GM23338 (cell line): Measurements from ENCODE around the gene COL4A2.

ENCODE experiments used
- CREB1 ChIP-seq: fragments of 250-450 bp; sonication (Bioruptor Pico); IDR thresholded peaks from 2 replicates; pipeline ENCODE4 v1.5.0; 2020; ENCODE audit warnings: low read depth, mild to moderate bottlenecking, moderate library complexity
- EZH2 ChIP-seq: fragments of 200-600 bp; sonication (generic); IDR thresholded peaks from one replicate; pipeline ENCODE4 v1.8.0; 2017; ENCODE audit warnings: antibody characterized with exemption, mild to moderate bottlenecking, low read depth; ENCODE audit not compliant: unreplicated experiment
- EZH2phosphoT487 ChIP-seq: fragments of 200-600 bp; sonication (generic); IDR thresholded peaks from one replicate; pipeline ENCODE4 v1.8.1; 2018; ENCODE audit warnings: antibody characterized with exemption; ENCODE audit not compliant: unreplicated experiment
- JUNB ChIP-seq: IDR thresholded peaks from one replicate; pipeline ENCODE4 v1.6.1; 2016; ENCODE audit warnings: antibody characterized with exemption; ENCODE audit not compliant: unreplicated experiment
- POLR2AphosphoS5 ChIP-seq: IDR thresholded peaks from 2 replicates; pipeline ENCODE4 v1.6.1; 2016; ENCODE audit warnings: antibody characterized with exemption, low read depth
- STAT1 ChIP-seq: IDR thresholded peaks from one replicate; pipeline ENCODE4 v1.6.1; 2016; ENCODE audit warnings: antibody characterized with exemption; ENCODE audit not compliant: unreplicated experiment
- ZNF114 ChIP-seq: fragments of 250-450 bp; sonication (Bioruptor Pico); IDR thresholded peaks from 2 replicates; pipeline ENCODE4 v1.5.0; 2020; ENCODE audit warnings: mild to moderate bottlenecking, moderate library complexity
- ZNF331 ChIP-seq: fragments of 250-450 bp; sonication (Bioruptor Pico); IDR thresholded peaks from 2 replicates; pipeline ENCODE4 v1.5.0; 2020; ENCODE audit warnings: low read depth, mild to moderate bottlenecking, moderate library complexity
- TF ChIP-seq, protein P1 (sequence below), 2 experiments: fragments of 200-600 bp in 1 of 2; sonication (generic) in 1 of 2; conservative IDR thresholded peaks; 2 replicates each; pipeline versions ENCODE4 v1.5.1 to v1.6.1; 2016 to 2017; ENCODE audit warnings: antibody characterized with exemption in 2 of 2, low read depth in 2 of 2, mild to moderate bottlenecking in 2 of 2, moderate library complexity in 1 of 2
- TF ChIP-seq, protein P2 (sequence below): IDR thresholded peaks from one replicate; pipeline ENCODE4 v1.6.1; 2018; ENCODE audit warnings: antibody characterized with exemption; ENCODE audit not compliant: unreplicated experiment
- TF ChIP-seq, protein P3 (sequence below): IDR thresholded peaks from 2 replicates; pipeline ENCODE4 v1.6.1; 2016; ENCODE audit warnings: antibody characterized with exemption

DNA sequence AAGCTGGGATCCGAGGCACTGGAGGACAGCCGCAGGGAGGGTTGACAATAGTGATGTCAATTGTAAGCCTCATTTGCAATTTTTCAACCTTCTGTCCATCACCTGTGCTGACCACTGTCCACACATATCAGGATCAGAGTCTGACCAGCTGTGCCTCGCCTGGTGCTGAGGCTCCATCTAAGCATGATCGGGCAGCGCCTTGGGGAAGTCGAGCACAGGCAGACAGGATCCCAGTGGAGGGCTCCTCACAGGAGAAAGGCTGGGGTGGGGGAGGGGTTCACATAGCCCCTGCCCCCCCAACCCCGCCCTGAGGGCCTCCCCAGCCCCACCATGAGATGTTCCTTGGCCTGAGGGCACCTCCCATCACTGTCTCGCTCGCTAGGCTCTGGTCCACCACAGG lies 194.1 kb downstream of the COL4A2 start:
- TF ChIP-seq, protein P1, sequence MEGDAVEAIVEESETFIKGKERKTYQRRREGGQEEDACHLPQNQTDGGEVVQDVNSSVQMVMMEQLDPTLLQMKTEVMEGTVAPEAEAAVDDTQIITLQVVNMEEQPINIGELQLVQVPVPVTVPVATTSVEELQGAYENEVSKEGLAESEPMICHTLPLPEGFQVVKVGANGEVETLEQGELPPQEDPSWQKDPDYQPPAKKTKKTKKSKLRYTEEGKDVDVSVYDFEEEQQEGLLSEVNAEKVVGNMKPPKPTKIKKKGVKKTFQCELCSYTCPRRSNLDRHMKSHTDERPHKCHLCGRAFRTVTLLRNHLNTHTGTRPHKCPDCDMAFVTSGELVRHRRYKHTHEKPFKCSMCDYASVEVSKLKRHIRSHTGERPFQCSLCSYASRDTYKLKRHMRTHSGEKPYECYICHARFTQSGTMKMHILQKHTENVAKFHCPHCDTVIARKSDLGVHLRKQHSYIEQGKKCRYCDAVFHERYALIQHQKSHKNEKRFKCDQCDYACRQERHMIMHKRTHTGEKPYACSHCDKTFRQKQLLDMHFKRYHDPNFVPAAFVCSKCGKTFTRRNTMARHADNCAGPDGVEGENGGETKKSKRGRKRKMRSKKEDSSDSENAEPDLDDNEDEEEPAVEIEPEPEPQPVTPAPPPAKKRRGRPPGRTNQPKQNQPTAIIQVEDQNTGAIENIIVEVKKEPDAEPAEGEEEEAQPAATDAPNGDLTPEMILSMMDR (conservative IDR thresholded peaks at IDR 0.05; ENCODE audit: low read depth in 2 of 2): no peak
- TF ChIP-seq, protein P2, sequence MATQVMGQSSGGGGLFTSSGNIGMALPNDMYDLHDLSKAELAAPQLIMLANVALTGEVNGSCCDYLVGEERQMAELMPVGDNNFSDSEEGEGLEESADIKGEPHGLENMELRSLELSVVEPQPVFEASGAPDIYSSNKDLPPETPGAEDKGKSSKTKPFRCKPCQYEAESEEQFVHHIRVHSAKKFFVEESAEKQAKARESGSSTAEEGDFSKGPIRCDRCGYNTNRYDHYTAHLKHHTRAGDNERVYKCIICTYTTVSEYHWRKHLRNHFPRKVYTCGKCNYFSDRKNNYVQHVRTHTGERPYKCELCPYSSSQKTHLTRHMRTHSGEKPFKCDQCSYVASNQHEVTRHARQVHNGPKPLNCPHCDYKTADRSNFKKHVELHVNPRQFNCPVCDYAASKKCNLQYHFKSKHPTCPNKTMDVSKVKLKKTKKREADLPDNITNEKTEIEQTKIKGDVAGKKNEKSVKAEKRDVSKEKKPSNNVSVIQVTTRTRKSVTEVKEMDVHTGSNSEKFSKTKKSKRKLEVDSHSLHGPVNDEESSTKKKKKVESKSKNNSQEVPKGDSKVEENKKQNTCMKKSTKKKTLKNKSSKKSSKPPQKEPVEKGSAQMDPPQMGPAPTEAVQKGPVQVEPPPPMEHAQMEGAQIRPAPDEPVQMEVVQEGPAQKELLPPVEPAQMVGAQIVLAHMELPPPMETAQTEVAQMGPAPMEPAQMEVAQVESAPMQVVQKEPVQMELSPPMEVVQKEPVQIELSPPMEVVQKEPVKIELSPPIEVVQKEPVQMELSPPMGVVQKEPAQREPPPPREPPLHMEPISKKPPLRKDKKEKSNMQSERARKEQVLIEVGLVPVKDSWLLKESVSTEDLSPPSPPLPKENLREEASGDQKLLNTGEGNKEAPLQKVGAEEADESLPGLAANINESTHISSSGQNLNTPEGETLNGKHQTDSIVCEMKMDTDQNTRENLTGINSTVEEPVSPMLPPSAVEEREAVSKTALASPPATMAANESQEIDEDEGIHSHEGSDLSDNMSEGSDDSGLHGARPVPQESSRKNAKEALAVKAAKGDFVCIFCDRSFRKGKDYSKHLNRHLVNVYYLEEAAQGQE: no peak
- no peak for TF ChIP-seq EZH2phosphoT487
- TF ChIP-seq JUNB: no peak
- TF ChIP-seq POLR2AphosphoS5: no peak
- TF ChIP-seq CREB1: no peak
- TF ChIP-seq, protein P3, sequence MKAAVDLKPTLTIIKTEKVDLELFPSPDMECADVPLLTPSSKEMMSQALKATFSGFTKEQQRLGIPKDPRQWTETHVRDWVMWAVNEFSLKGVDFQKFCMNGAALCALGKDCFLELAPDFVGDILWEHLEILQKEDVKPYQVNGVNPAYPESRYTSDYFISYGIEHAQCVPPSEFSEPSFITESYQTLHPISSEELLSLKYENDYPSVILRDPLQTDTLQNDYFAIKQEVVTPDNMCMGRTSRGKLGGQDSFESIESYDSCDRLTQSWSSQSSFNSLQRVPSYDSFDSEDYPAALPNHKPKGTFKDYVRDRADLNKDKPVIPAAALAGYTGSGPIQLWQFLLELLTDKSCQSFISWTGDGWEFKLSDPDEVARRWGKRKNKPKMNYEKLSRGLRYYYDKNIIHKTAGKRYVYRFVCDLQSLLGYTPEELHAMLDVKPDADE: no peak
- no peak for TF ChIP-seq EZH2
- no peak for TF ChIP-seq ZNF331 (CRISPR knock-in tag)
- no peak for TF ChIP-seq STAT1
- no peak for TF ChIP-seq ZNF114 (CRISPR knock-in tag)
